Parathyroid adenoma (tissue), 2 donors: ENCODE measurements around the gene RAP2A.

ENCODE experiments used
- H2AFZ ChIP-seq: fragments of 300-600 bp; sonication (generic); one replicate; pipeline ENCODE4 v1.7.0; 2017; ENCODE audit warnings: antibody characterized with exemption, mild to moderate bottlenecking
- H3K27ac ChIP-seq: fragments of 300-600 bp; sonication (generic); one replicate; pipeline ENCODE4 v1.7.0; 2017
- H3K27me3 ChIP-seq: fragments of 300-600 bp; sonication (generic); one replicate; pipeline ENCODE4 v1.7.0; 2017; ENCODE audit warnings: low read length; ENCODE audit not compliant: control insufficient read depth, insufficient read depth
- H3K36me3 ChIP-seq: fragments of 300-600 bp; sonication (generic); one replicate; pipeline ENCODE4 v1.7.0; 2017; ENCODE audit warnings: low read length; ENCODE audit not compliant: control insufficient read depth, insufficient read depth
- H3K4me1 ChIP-seq: fragments of 300-600 bp; sonication (generic); one replicate; pipeline ENCODE4 v1.7.0; 2017; ENCODE audit warnings: control low read depth
- H3K4me2 ChIP-seq: fragments of 300-600 bp; sonication (generic); one replicate; pipeline ENCODE4 v1.7.0; 2017; ENCODE audit warnings: low read length
- H3K4me3 ChIP-seq: fragments of 300-600 bp; sonication (generic); one replicate; pipeline ENCODE4 v1.7.0; 2017; ENCODE audit warnings: low read depth, low read length
- H3K79me2 ChIP-seq: fragments of 300-600 bp; sonication (generic); one replicate; pipeline ENCODE4 v1.7.0; 2017; ENCODE audit warnings: control low read depth
- H3K9ac ChIP-seq: fragments of 300-600 bp; sonication (generic); one replicate; pipeline ENCODE4 v1.7.0; 2017; ENCODE audit warnings: mild to moderate bottlenecking
- H3K9me3 ChIP-seq: fragments of 300-600 bp; sonication (generic); one replicate; pipeline ENCODE4 v1.7.0; 2017; ENCODE audit warnings: low read length; ENCODE audit not compliant: control insufficient read depth
- CTCF ChIP-seq: fragments of 300-600 bp; sonication (generic); IDR thresholded peaks from one replicate; pipeline ENCODE4 v1.7.0; 2017; ENCODE audit warnings: antibody characterized with exemption, mild to moderate bottlenecking
- donor health status: primary hyperparathyroidism.

Gene RAP2A

GRCh38 chr13:97414392-97414791, 19.6 kb upstream of the RAP2A start:
- no peak for TF ChIP-seq CTCF
- H3K4me3 ChIP-seq = no peak overlapping the region
- H3K4me2 ChIP-seq = no peak overlapping the region
- no peaks in the 10 kb centered on the region for H3K9me3 ChIP-seq
- no peak overlapping the region for H2AFZ ChIP-seq
- no peaks in the 10 kb centered on the region for H3K4me1 ChIP-seq
- H3K27ac ChIP-seq = no peak overlapping the region
- H3K79me2 ChIP-seq = no peaks in the 10 kb centered on the region
- no peak overlapping the region for H3K9ac ChIP-seq
- H3K27me3 ChIP-seq = no peaks in the 10 kb centered on the region
- H3K36me3 ChIP-seq = no peaks in the 10 kb centered on the region

GRCh38 chr13:97417698-97418097, 16.3 kb upstream of the RAP2A start:
- no peak for TF ChIP-seq CTCF
- no peak overlapping the region for H3K9ac ChIP-seq
- H3K4me2 ChIP-seq = no peak overlapping the region
- no peaks in the 10 kb centered on the region for H3K9me3 ChIP-seq
- no peak overlapping the region for H2AFZ ChIP-seq
- no peak overlapping the region for H3K4me3 ChIP-seq
- H3K4me1 ChIP-seq = no peaks in the 10 kb centered on the region
- no peaks in the 10 kb centered on the region for H3K79me2 ChIP-seq
- H3K27ac ChIP-seq = no peak overlapping the region
- H3K36me3 ChIP-seq = no peaks in the 10 kb centered on the region
- H3K27me3 ChIP-seq = no peaks in the 10 kb centered on the region

GRCh38 chr13:97422118-97423054, 11.6 kb upstream of the RAP2A start:
- H3K9me3 ChIP-seq = no peaks in the 10 kb centered on the region

GRCh38 chr13:97423300-97424045, 10.5 kb upstream of the RAP2A start:
- Histone ChIP-seq H3K4me2 (no peak overlapping the region), H3K4me3 (no peak overlapping the region), H3K27me3 (no peaks in the 10 kb centered on the region), H3K4me1 (no peaks in the 10 kb centered on the region), H2AFZ (no peak overlapping the region), H3K36me3 (no peaks in the 10 kb centered on the region), H3K9ac (no peak overlapping the region), H3K79me2 (no peaks in the 10 kb centered on the region), H3K27ac (no peak overlapping the region), H3K9me3 (no peaks in the 10 kb centered on the region)
- TF ChIP-seq CTCF = no peak

More at GRCh38 chr13:97422118-97423054, 11.6 kb upstream of the RAP2A start:
- Histone ChIP-seq H3K27me3 (no peaks in the 10 kb centered on the region), H2AFZ (no peak overlapping the region), H3K9ac (no peak overlapping the region), H3K79me2 (no peaks in the 10 kb centered on the region), H3K4me3 (no peak overlapping the region), H3K4me1 (no peaks in the 10 kb centered on the region), H3K4me2 (no peak overlapping the region), H3K27ac (no peak overlapping the region), H3K36me3 (no peaks in the 10 kb centered on the region)
- no peak for TF ChIP-seq CTCF
